Caco-2 (cell line): ENCODE data around the gene GSTM5. TPM values are rescaled to one million over a fixed set of nuclear protein-coding genes. Genes with fewer than 3 reads are reported as not detected.
"Not testable (repeated sequence)": the region's sequence is repeated elsewhere in the genome, so short reads cannot be mapped to it uniquely, and the experiment has no call there.

Source experiments
- BruUV-seq: library from RNA; stranded (reverse); fragments of 400-500 nt; replicated peaks from 2 replicates; lab custom pipeline; 2021; lab: Mats Ljungman, UMichigan
- CTCF ChIA-PET: fragments of 300-600 bp; sonication (Branson Sonifier 250); formaldehyde crosslinking; loops from one replicate; lab custom pipeline; 2022; ENCODE audit warnings: antibody characterized with exemption; lab: Charles Lee
- POLR2A ChIA-PET: fragments of 300-600 bp; sonication (Branson Sonifier 250); formaldehyde crosslinking; loops from one replicate; lab custom pipeline; 2022; ENCODE audit warnings: antibody characterized with exemption; lab: Charles Lee
- DNase-seq, 2 experiments: peaks; one replicate each; pipeline versions ENCODE4 v3.0.0 to v3.0.0-alpha.2; 2020 to 2022
- H3K27me3 ChIP-seq: replicated peaks from 2 replicates; pipeline ENCODE4 v1.6.0; 2011; ENCODE audit warnings: low read length; ENCODE audit not compliant: control insufficient read depth, insufficient read depth
- H3K36me3 ChIP-seq: 2 replicates; pipeline ENCODE4 v1.5.1; 2011; ENCODE audit warnings: low read length; ENCODE audit not compliant: control insufficient read depth, insufficient read depth
- H3K4me1 ChIP-seq: fragments of 250-450 bp; sonication (Bioruptor Pico); 2 replicates; pipeline ENCODE4 v1.5.1; 2020; ENCODE audit warnings: mild to moderate bottlenecking
- H3K4me3 ChIP-seq: 2 replicates; pipeline ENCODE4 v1.5.1; 2011; ENCODE audit warnings: low read depth, mild to moderate bottlenecking, control low read depth, low read length
- H3K9me3 ChIP-seq: fragments of 250-450 bp; sonication (Bioruptor Pico); 2 replicates; pipeline ENCODE4 v1.5.1; 2020; ENCODE audit warnings: mild to moderate bottlenecking, moderate library complexity
- H3K27ac Mint-ChIP-seq: one replicate; pipeline ENCODE4 v1.8.0; 2022; ENCODE audit warnings: mixed read lengths; ENCODE audit not compliant: unreplicated experiment
- H3K27me3 Mint-ChIP-seq: one replicate; pipeline ENCODE4 v1.8.0; 2022; ENCODE audit warnings: mixed read lengths; ENCODE audit not compliant: insufficient read depth, unreplicated experiment
- H3K36me3 Mint-ChIP-seq: one replicate; pipeline ENCODE4 v1.8.0; 2022; ENCODE audit warnings: mild to moderate bottlenecking, mixed read lengths; ENCODE audit not compliant: insufficient read depth, unreplicated experiment
- H3K4me1 Mint-ChIP-seq: one replicate; pipeline ENCODE4 v1.8.0; 2022; ENCODE audit warnings: low read depth, mixed read lengths; ENCODE audit not compliant: unreplicated experiment
- H3K4me3 Mint-ChIP-seq: one replicate; pipeline ENCODE4 v1.8.0; 2022; ENCODE audit warnings: mild to moderate bottlenecking, moderate library complexity, mixed read lengths; ENCODE audit not compliant: unreplicated experiment
- H3K9me3 Mint-ChIP-seq: one replicate; pipeline ENCODE4 v1.8.0; 2022; ENCODE audit warnings: mixed read lengths; ENCODE audit not compliant: unreplicated experiment
- intact Hi-C: fragments of 100-400 bp; cut with micrococcal nuclease; formaldehyde crosslinking; loops from one replicate; pipeline ENCODE4 v1.10.0; 2022; ENCODE audit not compliant: unreplicated experiment
- total RNA-seq: library from RNA; stranded (reverse); gene quantifications from 2 replicates; pipeline ENCODE4 v1.2.3, GENCODE V29; 2022
- TF ChIP-seq, protein P1 (sequence below), 2 experiments: fragments of 200-600 bp in 1 of 2; IDR thresholded peaks; 1 replicate in 1 of 2; 2 replicates in 1 of 2; pipeline versions ENCODE4 v1.5.1 to v1.8.0; 2011 to 2022; ENCODE audit warnings: antibody characterized with exemption in 1 of 2, control low read depth in 1 of 2, inconsistent platforms in 1 of 2, low read depth in 1 of 2, low read length in 1 of 2, mild to moderate bottlenecking in 1 of 2, moderate library complexity in 1 of 2; ENCODE audit not compliant: insufficient read depth in 1 of 2, severe bottlenecking in 1 of 2, unreplicated experiment in 1 of 2

GSTM5 gene
- total RNA-seq, 1 experiment from 2014 or later: 6.0 TPM

DNA sequence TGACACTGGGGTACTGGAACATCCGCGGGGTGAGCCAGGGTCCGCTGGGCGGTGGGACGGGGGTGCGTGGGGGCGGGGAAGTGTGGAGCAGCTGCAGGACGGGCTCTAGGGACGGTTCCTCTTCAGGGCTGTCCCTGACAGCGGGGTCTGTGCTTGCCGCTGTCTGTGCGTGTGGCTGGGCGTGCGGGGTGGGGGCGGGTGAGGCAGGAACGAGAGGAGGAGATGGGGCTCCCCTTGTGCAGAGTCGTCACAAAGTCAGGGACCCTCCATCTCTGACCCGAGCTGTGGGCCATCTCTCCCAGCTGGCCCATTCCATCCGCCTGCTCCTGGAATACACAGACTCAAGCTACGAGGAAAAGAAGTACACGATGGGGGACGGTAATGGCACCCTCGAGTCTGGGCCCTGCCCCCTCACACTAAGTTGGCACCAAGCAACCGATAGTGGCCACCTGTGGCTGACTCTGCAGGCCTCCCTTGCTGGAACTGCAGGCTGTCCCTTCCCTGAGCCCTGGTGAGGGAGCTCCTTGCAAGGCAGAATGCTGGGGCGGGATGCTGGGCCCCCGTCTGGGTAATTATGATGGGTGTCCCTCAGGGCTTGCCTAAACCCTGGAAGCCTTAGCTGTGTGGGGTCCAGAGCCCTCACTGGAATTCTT is 43.8 kb upstream of the GSTM5 start:
- Mint-ChIP-seq H3K27ac (no peak overlapping the region), H3K4me3 (no peak overlapping the region), H3K36me3 (no peaks in the 10 kb centered on the region), H3K4me1 (no peaks in the 10 kb centered on the region), H3K9me3 (no peaks in the 10 kb centered on the region), H3K27me3 (no peaks in the 10 kb centered on the region)
- intact Hi-C loops: no loop called here
- Histone ChIP-seq H3K27me3 (no peaks in the 10 kb centered on the region), H3K4me3 (no peak overlapping the region), H3K36me3 (no peaks in the 10 kb centered on the region), H3K4me1 (no peaks in the 10 kb centered on the region), H3K9me3 (no peaks in the 10 kb centered on the region)
- BruUV-seq: no TSS peak
- TF ChIP-seq, protein P1, sequence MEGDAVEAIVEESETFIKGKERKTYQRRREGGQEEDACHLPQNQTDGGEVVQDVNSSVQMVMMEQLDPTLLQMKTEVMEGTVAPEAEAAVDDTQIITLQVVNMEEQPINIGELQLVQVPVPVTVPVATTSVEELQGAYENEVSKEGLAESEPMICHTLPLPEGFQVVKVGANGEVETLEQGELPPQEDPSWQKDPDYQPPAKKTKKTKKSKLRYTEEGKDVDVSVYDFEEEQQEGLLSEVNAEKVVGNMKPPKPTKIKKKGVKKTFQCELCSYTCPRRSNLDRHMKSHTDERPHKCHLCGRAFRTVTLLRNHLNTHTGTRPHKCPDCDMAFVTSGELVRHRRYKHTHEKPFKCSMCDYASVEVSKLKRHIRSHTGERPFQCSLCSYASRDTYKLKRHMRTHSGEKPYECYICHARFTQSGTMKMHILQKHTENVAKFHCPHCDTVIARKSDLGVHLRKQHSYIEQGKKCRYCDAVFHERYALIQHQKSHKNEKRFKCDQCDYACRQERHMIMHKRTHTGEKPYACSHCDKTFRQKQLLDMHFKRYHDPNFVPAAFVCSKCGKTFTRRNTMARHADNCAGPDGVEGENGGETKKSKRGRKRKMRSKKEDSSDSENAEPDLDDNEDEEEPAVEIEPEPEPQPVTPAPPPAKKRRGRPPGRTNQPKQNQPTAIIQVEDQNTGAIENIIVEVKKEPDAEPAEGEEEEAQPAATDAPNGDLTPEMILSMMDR (IDR thresholded peaks at IDR 0.05; ENCODE audit: insufficient read depth in 1 of 2, low read depth in 1 of 2, low read length in 1 of 2, severe bottlenecking in 1 of 2, unreplicated experiment in 1 of 2): no peak
- DNase-seq: no peak
- ChIA-PET CTCF (interaction anchor here (0.5 kb wide), 1 partner anchor 377 kb away, joined by 4 read pairs; no protein-coding TSS in a partner anchor), POLR2A (no interaction called here)

DNA sequence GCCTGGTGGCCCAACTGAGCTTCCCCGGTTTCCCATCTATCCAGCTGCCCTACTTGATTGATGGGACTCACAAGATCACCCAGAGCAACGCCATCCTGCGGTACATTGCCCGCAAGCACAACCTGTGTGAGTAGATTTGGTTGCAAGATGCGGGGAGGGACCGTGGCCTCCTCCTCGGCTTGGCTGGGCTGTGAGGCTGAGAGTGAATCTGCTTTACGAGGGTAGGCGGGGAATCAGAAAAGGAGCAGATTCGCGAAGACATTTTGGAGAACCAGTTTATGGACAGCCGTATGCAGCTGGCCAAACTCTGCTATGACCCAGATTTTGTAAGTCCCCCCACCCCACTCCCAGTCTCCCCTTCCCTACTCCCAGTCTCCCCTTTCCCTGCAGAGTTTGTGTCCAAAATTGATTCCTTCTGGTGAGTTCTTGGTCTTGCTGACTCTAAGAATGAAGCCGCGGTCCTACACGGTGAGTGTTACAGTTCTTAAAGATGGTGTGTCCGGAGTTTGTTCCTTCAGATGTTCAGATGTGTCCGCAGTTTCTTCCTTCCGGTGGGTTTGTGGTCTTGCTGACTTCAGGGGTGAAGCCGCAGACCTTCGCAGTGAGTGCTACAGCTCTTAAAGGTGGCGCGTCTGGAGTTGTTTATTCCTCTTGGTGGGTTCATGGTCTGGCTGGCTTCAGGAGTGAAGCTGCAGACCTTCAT is 42.7 kb upstream of the GSTM5 start:
- Histone ChIP-seq H3K9me3 (no peaks in the 10 kb centered on the region), H3K36me3 (no peaks in the 10 kb centered on the region), H3K4me1 (no peaks in the 10 kb centered on the region), H3K27me3 (no peaks in the 10 kb centered on the region), H3K4me3 (no peak overlapping the region)
- BruUV-seq: no TSS peak
- Mint-ChIP-seq H3K27me3 (no peaks in the 10 kb centered on the region), H3K36me3 (no peaks in the 10 kb centered on the region), H3K9me3 (no peaks in the 10 kb centered on the region), H3K4me1 (no peaks in the 10 kb centered on the region), H3K4me3 (no peak overlapping the region), H3K27ac (no peak overlapping the region)
- TF ChIP-seq, protein P1 (IDR thresholded peaks at IDR 0.05; ENCODE audit: insufficient read depth in 1 of 2, low read depth in 1 of 2, low read length in 1 of 2, severe bottlenecking in 1 of 2, unreplicated experiment in 1 of 2): no peak
- intact Hi-C loops: no loop called here
- POLR2A ChIA-PET: no interaction called here
- CTCF ChIA-PET: no interaction called here
- DNase-seq: no peak

DNA sequence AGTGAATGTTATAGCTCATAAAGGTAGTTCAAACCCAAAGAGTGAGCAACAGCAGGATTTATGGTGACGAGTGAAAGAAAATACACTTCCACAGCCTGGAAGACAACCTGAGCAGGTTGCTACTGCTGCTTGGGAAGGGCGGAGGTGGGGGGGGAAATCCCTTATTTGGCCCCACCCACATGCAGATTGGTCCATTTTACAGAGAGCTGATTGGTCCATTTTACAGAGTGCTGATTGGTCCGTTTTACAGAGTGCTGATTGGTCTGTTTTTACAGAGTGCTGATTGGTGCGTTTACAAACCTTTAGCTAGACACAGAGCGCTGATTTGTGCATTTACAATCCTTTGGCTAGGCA is 42.1 kb upstream of the GSTM5 start:
- CTCF ChIA-PET, H3K4me3 ChIP-seq, H3K27ac Mint-ChIP-seq, H3K4me3 Mint-ChIP-seq, H3K4me1 Mint-ChIP-seq, intact Hi-C loops, H3K36me3 ChIP-seq, POLR2A ChIA-PET, DNase-seq, H3K27me3 ChIP-seq, H3K36me3 Mint-ChIP-seq, H3K9me3 Mint-ChIP-seq, H3K27me3 Mint-ChIP-seq, H3K9me3 ChIP-seq, H3K4me1 ChIP-seq, BruUV-seq: not testable (repeated sequence)
